HG03565 (cell line): Measurements from ENCODE around the gene HAUS7.

Experiments used
- ATAC-seq: cut with Tn5 transposase; IDR thresholded peaks from one replicate; pipeline ENCODE4 v1.9.1; 2021; ENCODE audit warnings: mild to moderate bottlenecking, moderate library complexity; ENCODE audit not compliant: unreplicated experiment

HAUS7 gene

GRCh38 chrX:153499876-153500275 lies 29.5 kb upstream of the HAUS7 start:
- no peak for ATAC-seq

GRCh38 chrX:153499341-153499740 lies 29.0 kb upstream of the HAUS7 start:
- ATAC-seq = no peak

GRCh38 chrX:153498453-153498852 lies 28.1 kb upstream of the HAUS7 start:
- no peak for ATAC-seq

GRCh38 chrX:153496590-153496959 lies 26.2 kb upstream of the HAUS7 start:
- ATAC-seq = no peak

- ATAC-seq = no peak
Observed at GRCh38 chrX:153495903-153496589, 25.7 kb upstream of the HAUS7 start.

- ATAC-seq = no peak
Observed at GRCh38 chrX:153495362-153495751, 25.0 kb upstream of the HAUS7 start.

GRCh38 chrX:153494541-153495361 lies 24.4 kb upstream of the HAUS7 start, which contains the start of gene BGN:
TSS of gene BGN (plus strand) at chrX:153494980. CDS start at chrX:153504632, 9,652 bp downstream.
- no peak for ATAC-seq

- ATAC-seq = no peak
Observed at GRCh38 chrX:153494061-153494460, 23.7 kb upstream of the HAUS7 start.

- no peak for ATAC-seq
Observed at GRCh38 chrX:153493085-153493484, 22.7 kb upstream of the HAUS7 start.

GRCh38 chrX:153492543-153492942 lies 22.2 kb upstream of the HAUS7 start:
- ATAC-seq = no peak

- no peak for ATAC-seq
Observed at GRCh38 chrX:153491918-153492317, 21.5 kb upstream of the HAUS7 start.

- ATAC-seq = no peak
Observed at GRCh38 chrX:153491351-153491914, 21.1 kb upstream of the HAUS7 start.

GRCh38 chrX:153490217-153490930 lies 20.0 kb upstream of the HAUS7 start:
- no peak for ATAC-seq

GRCh38 chrX:153488231-153488914 lies 18.0 kb upstream of the HAUS7 start:
- ATAC-seq = no peak

- ATAC-seq = no peak
Observed at GRCh38 chrX:153487590-153488071, 17.3 kb upstream of the HAUS7 start.

- no peak for ATAC-seq
Observed at GRCh38 chrX:153486171-153486570, 15.8 kb upstream of the HAUS7 start.

GRCh38 chrX:153485396-153486080 lies 15.2 kb upstream of the HAUS7 start:
- no peak for ATAC-seq

- no peak for ATAC-seq
Observed at GRCh38 chrX:153482376-153483015, 12.1 kb upstream of the HAUS7 start.

- ATAC-seq = no peak
Observed at GRCh38 chrX:153481043-153481442, 10.7 kb upstream of the HAUS7 start.

- ATAC-seq = no peak
Observed at GRCh38 chrX:153478746-153479145, 8.4 kb upstream of the HAUS7 start.
